Gastroesophageal sphincter (tissue), 4 donors: ENCODE measurements around the gene ZBTB18. TPM values are rescaled to one million over a fixed set of nuclear protein-coding genes. Genes with fewer than 3 reads are reported as not detected.

Source experiments
- ATAC-seq: fragments of 150-250 bp; one replicate; pipeline ENCODE4 v1.9.1; 2016; ENCODE audit warnings: mild to moderate bottlenecking, moderate library complexity
- H3K27ac ChIP-seq, 4 donors: fragments of 200-600 bp; sonication (generic) in 3 of 4; 1 replicate in 3 of 4; 2 replicates in 1 of 4; pipeline ENCODE4 v1.5.1; 2016 to 2019
- H3K27me3 ChIP-seq: fragments of 200-600 bp; sonication (generic); one replicate; pipeline ENCODE4 v1.5.1; 2019
- H3K36me3 ChIP-seq, 2 donors: fragments of 200-600 bp; sonication (generic); one replicate each; pipeline ENCODE4 v1.5.1; 2019; ENCODE audit warnings: control low read depth in 1 of 2
- H3K4me1 ChIP-seq, 3 donors: fragments of 200-600 bp; sonication (generic); 1 replicate in 2 of 3; 2 replicates in 1 of 3; pipeline ENCODE4 v1.5.1; 2016 to 2019; ENCODE audit warnings: control low read depth in 2 of 3
- H3K4me3 ChIP-seq, 2 donors: fragments of 200-600 bp; sonication (generic); one replicate each; pipeline ENCODE4 v1.5.1; 2019; ENCODE audit warnings: mild to moderate bottlenecking in 1 of 2, moderate library complexity in 1 of 2
- H3K9me3 ChIP-seq, 3 donors: fragments of 200-600 bp; sonication (generic); one replicate each; pipeline ENCODE4 v1.5.1; 2017 to 2019; ENCODE audit warnings: control low read depth in 2 of 3
- EP300 ChIP-seq: sonication (generic); formaldehyde crosslinking; IDR thresholded peaks from one replicate; pipeline ENCODE4 v1.6.1; 2017; ENCODE audit warnings: antibody characterized with exemption, mild to moderate bottlenecking
- POLR2A ChIP-seq, 2 donors: fragments of 450-650 bp; IDR thresholded peaks; one replicate each; pipeline ENCODE4 v1.6.1; 2017; ENCODE audit warnings: antibody characterized with exemption in 2 of 2, mild to moderate bottlenecking in 2 of 2, moderate library complexity in 1 of 2
- POLR2AphosphoS5 ChIP-seq: sonication (generic); formaldehyde crosslinking; IDR thresholded peaks from one replicate; pipeline ENCODE4 v1.6.1; 2017; ENCODE audit warnings: antibody characterized with exemption
- WGBS, 2 donors: methylation state at CpG; one replicate each; pipeline ENCODE4 v1.1.5; 2018; ENCODE audit warnings: low coverage in 1 of 2; 5-methylcytosine and 5-hydroxymethylcytosine counted together
- total RNA-seq, 4 donors: library from RNA; depleted of rRNA; stranded (reverse); fragments of >200 nt; gene quantifications; one replicate each; pipeline ENCODE4 v1.1.0, GENCODE V29; 2016
- TF ChIP-seq, protein P1 (sequence below), 4 experiments: fragments of 200-600 bp in 2 of 4; fragments of 450-650 bp in 2 of 4; sonication (generic) in 1 of 4; IDR thresholded peaks; one replicate each; pipeline ENCODE4 v1.5.1; 2017 to 2019; ENCODE audit warnings: antibody characterized with exemption in 4 of 4, mild to moderate bottlenecking in 2 of 4, moderate library complexity in 2 of 4

The ZBTB18 gene
- total RNA-seq, 4 donors from 2014 or later, result 12.5 to 25.1 (median 20.4) TPM

DNA sequence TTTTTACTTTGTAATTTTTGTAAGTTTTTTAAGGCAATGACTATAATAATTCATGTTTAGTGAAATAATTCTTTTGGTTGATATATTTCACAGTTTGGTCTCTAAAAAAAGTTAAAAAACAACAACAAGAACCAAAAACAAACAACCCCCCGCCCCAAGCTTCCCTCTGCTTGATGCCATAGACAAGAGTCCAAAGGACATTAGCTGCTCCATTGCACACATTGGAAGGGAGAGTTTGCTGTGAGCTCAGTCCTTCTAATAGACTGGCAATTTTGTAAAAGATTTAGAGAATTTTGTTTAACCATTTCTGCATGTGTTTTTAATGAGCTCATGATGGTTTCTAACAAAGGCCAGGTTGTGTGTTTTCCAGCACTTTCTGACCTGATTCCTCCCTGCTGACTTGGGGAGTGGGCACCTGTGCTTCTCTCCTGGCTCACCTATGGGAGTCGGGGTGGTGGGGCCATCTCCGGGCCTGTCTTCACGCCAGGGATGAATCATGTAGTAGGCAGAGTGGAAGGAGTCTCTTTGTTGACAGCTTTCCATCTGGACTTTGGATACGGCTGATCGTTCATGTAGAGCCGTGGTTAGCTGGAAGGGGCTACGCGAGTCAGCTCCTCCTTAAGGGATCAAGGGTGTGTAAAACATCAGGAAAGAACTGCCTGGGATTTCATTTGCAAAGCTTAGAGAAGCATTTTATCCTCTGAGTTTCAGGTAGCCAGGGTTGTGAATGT is 14.1 kb downstream of the ZBTB18 start:
- no peak for TF ChIP-seq POLR2AphosphoS5
- WGBS, 2 donors, result 100% methylated on average over 1 to 3 of the region's 9 CpGs

DNA sequence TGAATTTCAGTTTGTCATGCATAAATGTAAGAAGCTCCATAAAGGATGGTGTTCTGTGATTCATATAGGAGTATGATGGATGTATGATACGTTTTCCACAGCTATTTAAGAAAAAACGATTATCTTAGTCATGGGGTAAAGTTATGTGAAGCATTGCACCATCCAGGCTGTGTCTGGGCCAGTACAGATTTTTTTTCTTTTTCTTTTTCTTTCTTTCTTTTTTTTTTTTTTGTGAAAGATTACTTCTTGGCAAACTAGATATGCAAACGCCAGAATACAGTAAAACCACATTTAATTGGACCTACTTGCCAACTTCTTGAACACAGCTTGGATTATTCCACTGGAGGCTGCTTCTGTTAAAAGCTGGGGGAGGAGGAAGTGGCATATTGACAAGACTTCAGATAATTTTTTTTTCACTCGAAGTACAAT is 14.9 kb downstream of the ZBTB18 start:
- Histone ChIP-seq H3K4me3 (no peak overlapping the region), H3K27ac (no peak overlapping the region), H3K4me1 (no peaks in the 10 kb centered on the region), H3K27me3 (peaks cover 6% of the 10 kb centered on the region), H3K9me3 (no peaks in the 10 kb centered on the region), H3K36me3 (no peaks in the 10 kb centered on the region)
- 8 to 28% methylated on average over 4 of the region's 4 CpGs for WGBS, 2 donors
- no peak for TF ChIP-seq POLR2A (IDR thresholded peaks at IDR 0.05)
- TF ChIP-seq EP300, result no peak
- TF ChIP-seq POLR2AphosphoS5, result no peak
- TF ChIP-seq, protein P1, sequence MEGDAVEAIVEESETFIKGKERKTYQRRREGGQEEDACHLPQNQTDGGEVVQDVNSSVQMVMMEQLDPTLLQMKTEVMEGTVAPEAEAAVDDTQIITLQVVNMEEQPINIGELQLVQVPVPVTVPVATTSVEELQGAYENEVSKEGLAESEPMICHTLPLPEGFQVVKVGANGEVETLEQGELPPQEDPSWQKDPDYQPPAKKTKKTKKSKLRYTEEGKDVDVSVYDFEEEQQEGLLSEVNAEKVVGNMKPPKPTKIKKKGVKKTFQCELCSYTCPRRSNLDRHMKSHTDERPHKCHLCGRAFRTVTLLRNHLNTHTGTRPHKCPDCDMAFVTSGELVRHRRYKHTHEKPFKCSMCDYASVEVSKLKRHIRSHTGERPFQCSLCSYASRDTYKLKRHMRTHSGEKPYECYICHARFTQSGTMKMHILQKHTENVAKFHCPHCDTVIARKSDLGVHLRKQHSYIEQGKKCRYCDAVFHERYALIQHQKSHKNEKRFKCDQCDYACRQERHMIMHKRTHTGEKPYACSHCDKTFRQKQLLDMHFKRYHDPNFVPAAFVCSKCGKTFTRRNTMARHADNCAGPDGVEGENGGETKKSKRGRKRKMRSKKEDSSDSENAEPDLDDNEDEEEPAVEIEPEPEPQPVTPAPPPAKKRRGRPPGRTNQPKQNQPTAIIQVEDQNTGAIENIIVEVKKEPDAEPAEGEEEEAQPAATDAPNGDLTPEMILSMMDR (IDR thresholded peaks at IDR 0.05), result no peak
- no peak for ATAC-seq

More for the DNA sequence above, 14.1 kb downstream of the ZBTB18 start:
- no peaks in the 10 kb centered on the region for H3K36me3 ChIP-seq
- H3K27me3 ChIP-seq, result peaks cover 3% of the 10 kb centered on the region
- H3K27ac ChIP-seq, result no peak overlapping the region
- ATAC-seq, result no peak
- H3K4me3 ChIP-seq, result no peak overlapping the region
- no peaks in the 10 kb centered on the region for H3K9me3 ChIP-seq
- no peaks in the 10 kb centered on the region for H3K4me1 ChIP-seq

DNA sequence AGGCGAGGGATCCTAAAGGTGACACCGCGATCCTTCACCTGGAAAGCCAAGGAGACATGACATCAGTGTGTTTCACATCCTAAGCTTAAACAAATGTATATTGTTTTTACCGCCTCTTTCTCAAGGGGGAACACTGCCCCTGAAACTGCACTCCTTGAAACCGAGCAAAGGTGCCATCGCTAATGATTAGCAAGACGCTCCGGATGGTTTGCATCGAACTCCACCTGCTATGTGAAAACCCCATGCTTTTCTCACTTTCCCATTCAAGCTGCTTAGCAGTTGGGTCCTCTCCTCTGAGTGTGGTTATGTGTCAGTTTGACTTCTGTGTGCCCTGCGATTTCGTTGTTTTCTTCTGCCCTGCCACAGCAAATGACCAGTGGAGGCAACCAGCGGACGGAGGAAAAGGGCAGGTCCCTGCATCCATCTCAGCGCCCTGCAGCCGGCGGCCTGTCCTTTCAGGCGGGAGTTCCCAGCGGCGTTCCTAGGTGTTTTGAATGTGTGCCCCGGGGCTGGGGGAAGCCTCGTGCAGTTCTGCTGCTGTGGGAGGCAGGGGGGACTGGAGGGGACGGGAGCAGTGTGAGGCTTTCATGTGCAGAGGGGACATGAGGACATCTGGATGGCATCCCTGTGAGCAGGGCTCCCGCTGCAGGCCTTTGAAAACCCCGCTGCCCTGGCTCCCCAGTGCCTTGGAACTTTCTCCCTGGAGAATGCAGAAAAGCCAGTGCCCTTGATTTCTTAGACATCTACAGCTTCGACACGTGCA is 16.1 kb downstream of the ZBTB18 start:
- Histone ChIP-seq H3K4me3 (no peak overlapping the region), H3K4me1 (no peaks in the 10 kb centered on the region), H3K9me3 (no peaks in the 10 kb centered on the region), H3K27me3 (peaks cover 6% of the 10 kb centered on the region), H3K36me3 (no peaks in the 10 kb centered on the region), H3K27ac (no peak overlapping the region)
- no peak for ATAC-seq
- WGBS, 2 donors, result 64 to 74% methylated on average over 5 to 10 of the region's 26 CpGs
- TF ChIP-seq POLR2AphosphoS5, result no peak
- no peak for TF ChIP-seq POLR2A (IDR thresholded peaks at IDR 0.05)
- TF ChIP-seq EP300, result no peak
- TF ChIP-seq, protein P1 (IDR thresholded peaks at IDR 0.05), result no peak

DNA sequence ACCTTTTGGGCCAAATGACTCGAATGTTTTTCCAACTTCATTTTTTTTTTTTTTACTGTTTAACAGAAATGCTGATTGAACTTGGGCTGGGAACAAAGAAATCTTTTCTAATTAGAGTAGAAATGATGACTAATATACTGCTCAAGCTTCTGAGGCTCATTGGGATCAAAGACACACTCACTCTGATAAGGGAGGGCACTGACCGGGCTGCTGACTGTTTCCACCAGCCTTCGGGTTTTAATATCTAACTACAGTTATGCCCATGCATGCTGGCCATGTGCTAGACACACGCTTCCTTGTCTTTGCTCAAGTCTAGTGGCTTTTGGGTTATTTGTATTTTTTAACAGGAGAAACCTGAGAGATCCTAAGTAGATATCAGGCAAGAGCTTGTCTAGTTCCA is 16.8 kb downstream of the ZBTB18 start:
- H3K27me3 ChIP-seq, result peaks cover 6% of the 10 kb centered on the region

DNA sequence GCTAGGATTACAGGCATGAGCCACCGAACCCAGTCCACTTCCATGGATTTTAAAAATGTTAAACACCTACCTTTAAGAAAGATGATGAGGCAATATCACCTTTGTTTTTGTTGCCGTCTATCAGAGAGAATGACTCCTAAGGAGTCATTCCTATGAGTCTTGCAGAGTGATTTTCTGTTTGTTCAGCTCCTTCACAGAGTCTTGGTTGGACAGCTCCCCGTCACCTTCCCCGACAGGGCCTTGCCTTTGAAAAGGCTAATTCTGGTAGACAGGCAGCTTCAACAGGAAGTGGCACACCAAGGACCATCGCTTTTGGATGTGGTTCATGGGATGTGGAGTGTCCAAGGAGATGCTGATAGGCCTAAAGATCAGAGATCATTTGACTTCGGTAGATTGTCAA is 17.5 kb downstream of the ZBTB18 start:
- TF ChIP-seq EP300 (no peak), POLR2A (IDR thresholded peaks at IDR 0.05) (no peak), POLR2AphosphoS5 (no peak)
- TF ChIP-seq, protein P1 (IDR thresholded peaks at IDR 0.05), result no peak
- Histone ChIP-seq H3K36me3 (no peaks in the 10 kb centered on the region), H3K4me3 (no peak overlapping the region), H3K27me3 (peaks cover 6% of the 10 kb centered on the region), H3K9me3 (no peaks in the 10 kb centered on the region), H3K4me1 (no peaks in the 10 kb centered on the region), H3K27ac (no peak overlapping the region)
- ATAC-seq, result no peak
- 84 to 100% methylated on average over 2 to 5 of the region's 6 CpGs for whole genome bisulfite sequencing, 2 donors

More for the DNA sequence above, 16.8 kb downstream of the ZBTB18 start:
- TF ChIP-seq, protein P1 (IDR thresholded peaks at IDR 0.05), result no peak
- TF ChIP-seq POLR2AphosphoS5, result no peak
- WGBS, 2 donors, result 46 to 75% methylated on average over 2 to 4 of the region's 4 CpGs
- H3K36me3 ChIP-seq, result no peaks in the 10 kb centered on the region
- no peaks in the 10 kb centered on the region for H3K4me1 ChIP-seq
- H3K9me3 ChIP-seq, result no peaks in the 10 kb centered on the region
- no peak overlapping the region for H3K27ac ChIP-seq
- no peak overlapping the region for H3K4me3 ChIP-seq
- ATAC-seq, result no peak
